GM12874 (cell line): Measurements from ENCODE around the gene USP13.
A peak's percentile ranks its signal among the peaks of the same experiment; 100 is the strongest.

Experiments
- TF ChIP-seq, protein P1 (sequence below): IDR thresholded peaks from 2 replicates; pipeline ENCODE4 v1.5.1; 2011; ENCODE audit warnings: low read depth, mild to moderate bottlenecking, control low read depth, low read length, moderate library complexity; ENCODE audit not compliant: insufficient read depth

The USP13 gene, protein sequence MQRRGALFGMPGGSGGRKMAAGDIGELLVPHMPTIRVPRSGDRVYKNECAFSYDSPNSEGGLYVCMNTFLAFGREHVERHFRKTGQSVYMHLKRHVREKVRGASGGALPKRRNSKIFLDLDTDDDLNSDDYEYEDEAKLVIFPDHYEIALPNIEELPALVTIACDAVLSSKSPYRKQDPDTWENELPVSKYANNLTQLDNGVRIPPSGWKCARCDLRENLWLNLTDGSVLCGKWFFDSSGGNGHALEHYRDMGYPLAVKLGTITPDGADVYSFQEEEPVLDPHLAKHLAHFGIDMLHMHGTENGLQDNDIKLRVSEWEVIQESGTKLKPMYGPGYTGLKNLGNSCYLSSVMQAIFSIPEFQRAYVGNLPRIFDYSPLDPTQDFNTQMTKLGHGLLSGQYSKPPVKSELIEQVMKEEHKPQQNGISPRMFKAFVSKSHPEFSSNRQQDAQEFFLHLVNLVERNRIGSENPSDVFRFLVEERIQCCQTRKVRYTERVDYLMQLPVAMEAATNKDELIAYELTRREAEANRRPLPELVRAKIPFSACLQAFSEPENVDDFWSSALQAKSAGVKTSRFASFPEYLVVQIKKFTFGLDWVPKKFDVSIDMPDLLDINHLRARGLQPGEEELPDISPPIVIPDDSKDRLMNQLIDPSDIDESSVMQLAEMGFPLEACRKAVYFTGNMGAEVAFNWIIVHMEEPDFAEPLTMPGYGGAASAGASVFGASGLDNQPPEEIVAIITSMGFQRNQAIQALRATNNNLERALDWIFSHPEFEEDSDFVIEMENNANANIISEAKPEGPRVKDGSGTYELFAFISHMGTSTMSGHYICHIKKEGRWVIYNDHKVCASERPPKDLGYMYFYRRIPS

DNA sequence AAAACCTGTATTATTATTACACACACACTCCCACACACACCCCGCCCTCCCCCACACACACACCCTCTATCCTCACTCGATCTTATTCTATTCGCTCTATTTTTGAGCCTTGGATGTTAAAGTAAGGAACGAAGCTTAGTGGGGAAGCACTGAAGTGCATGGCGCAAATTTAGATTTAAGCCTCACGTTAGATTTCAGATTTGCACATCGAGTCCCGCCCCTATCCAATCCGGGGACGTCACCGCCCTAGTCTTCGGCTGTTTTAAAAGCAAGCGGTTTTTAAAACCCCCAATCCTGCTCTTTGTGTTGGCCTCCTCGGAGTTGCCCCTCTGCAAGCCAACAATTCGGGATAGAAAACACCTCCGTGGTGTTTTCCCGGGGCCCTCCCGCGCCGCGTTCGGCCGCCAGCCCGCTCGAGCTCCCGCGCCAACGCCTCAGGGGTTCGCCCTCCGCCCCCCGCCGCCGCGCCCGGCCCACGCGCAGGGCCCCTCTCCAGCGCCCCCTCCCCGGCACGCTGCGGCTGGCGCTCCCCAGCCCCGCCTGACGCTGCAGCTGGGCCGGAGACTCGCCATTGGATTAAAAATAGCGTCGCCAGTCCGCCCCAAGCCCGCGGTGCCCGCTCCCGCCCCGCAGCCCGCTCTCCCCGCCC lies at the start of gene USP13:
USP13 (plus strand) TSS at position 594 of the 649 bp plus-strand sequence. CDS start 186 bp downstream, outside the sequence.
- TF ChIP-seq, protein P1, sequence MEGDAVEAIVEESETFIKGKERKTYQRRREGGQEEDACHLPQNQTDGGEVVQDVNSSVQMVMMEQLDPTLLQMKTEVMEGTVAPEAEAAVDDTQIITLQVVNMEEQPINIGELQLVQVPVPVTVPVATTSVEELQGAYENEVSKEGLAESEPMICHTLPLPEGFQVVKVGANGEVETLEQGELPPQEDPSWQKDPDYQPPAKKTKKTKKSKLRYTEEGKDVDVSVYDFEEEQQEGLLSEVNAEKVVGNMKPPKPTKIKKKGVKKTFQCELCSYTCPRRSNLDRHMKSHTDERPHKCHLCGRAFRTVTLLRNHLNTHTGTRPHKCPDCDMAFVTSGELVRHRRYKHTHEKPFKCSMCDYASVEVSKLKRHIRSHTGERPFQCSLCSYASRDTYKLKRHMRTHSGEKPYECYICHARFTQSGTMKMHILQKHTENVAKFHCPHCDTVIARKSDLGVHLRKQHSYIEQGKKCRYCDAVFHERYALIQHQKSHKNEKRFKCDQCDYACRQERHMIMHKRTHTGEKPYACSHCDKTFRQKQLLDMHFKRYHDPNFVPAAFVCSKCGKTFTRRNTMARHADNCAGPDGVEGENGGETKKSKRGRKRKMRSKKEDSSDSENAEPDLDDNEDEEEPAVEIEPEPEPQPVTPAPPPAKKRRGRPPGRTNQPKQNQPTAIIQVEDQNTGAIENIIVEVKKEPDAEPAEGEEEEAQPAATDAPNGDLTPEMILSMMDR, result peak; percentile 8; the same call in 1 of the 2 replicates

DNA sequence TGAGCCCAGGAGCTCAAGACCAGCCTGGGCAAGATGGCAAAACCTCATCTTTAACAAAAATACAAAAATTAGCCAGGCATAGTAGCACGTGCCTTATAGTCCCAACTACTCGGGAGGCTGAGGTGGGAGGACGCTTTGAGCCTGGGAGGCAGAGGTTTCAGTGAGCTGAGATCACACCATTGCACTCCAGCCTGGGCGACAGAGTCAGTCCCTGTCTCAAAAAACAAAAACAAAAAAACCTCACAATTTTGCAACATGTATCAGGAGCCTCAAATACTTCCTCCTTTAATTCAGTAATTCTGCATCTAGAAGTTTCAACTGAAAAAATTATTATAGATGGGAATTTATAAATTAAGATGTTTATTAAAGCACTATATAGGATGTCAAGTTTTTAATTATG lies 49.5 kb upstream of the USP13 start:
- TF ChIP-seq, protein P1, result no peak

DNA sequence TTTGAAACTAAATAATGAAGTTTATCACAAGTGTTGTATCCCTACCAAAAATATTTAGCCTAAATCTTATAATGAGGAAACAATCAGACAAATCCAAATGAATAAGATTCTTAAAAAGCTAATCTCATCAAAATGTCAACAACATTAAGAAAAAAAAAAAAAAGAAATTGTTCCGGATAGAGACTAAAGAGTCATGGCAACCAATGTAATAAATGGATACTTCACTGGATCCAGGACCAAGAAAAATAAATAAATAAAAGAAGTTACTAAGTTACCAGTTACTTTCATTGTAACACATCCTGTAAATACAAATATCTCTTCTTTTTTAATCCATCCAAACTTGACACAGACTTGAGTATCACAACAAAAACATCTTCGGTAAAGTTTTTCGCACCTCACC lies 49.0 kb upstream of the USP13 start:
- TF ChIP-seq, protein P1, result no peak

DNA sequence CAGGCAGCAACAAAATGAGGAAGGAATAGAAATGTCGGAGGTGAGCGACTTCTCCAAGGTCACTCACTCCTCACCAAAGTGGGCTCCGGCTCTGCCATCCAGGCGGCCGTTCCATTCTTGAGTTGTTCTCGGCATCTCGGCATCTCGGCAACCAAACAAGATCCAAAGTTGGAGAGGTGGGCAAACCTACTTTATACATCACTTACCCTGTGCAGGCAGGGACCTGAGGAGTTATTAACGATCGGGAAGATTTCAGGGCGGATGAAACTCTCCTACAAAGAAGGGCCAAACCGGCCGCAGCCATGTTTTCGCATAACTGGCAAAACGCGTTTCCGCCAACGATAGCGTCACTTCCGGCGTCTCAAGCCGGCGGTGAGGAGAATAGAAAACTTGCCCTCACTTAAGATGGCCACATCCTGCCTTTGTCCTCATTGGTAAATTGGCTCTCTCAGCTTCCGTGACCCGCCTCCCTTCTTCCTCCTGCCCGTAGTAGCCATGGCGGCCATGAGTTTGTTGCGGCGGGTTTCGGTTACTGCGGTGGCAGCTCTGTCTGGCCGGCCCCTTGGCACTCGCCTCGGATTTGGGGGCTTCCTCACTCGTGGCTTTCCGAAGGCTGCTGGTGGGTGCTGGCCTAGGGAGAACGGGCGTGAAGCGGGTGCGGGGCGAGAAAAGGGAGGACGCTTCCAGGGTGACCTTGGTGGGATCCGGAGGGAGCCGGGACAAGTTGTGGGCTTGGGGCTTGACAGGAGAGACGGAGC lies 48.3 kb upstream of the USP13 start, which contains the start of the genes MRPL47 and NDUFB5:
MRPL47 (minus strand) TSS at position 318 of the 758 bp plus-strand sequence; CDS start at position 304, 14 bp downstream.
NDUFB5 (plus strand) TSS at position 474 of the 758 bp plus-strand sequence; CDS start at position 496, 22 bp downstream.
- TF ChIP-seq, protein P1, result no peak

DNA sequence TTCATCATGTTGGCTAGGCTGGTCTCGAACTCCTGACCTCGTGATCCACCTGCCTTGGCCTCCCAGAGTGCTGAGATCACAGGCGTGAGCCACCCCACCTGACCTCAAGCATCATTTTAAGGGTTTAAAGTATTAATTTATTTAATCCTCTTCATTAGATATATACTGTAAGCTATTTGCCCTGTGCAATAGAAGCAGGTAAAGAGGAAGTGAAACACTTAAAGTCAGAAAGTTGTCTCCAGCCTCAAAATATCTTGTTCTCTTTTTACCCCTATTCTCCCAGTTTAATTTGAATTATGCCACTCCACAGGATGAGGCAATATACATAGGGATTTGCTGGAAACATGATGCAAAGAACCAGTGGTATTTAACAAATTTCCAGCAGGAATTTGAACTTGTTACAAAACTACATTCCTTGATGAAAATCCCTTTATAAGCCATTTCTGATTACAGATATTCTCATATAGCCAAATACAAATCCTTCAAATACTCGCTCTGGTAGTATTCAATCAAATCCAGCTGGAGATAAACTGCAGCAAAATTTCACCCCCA lies 46.2 kb upstream of the USP13 start:
- TF ChIP-seq, protein P1, result no peak

DNA sequence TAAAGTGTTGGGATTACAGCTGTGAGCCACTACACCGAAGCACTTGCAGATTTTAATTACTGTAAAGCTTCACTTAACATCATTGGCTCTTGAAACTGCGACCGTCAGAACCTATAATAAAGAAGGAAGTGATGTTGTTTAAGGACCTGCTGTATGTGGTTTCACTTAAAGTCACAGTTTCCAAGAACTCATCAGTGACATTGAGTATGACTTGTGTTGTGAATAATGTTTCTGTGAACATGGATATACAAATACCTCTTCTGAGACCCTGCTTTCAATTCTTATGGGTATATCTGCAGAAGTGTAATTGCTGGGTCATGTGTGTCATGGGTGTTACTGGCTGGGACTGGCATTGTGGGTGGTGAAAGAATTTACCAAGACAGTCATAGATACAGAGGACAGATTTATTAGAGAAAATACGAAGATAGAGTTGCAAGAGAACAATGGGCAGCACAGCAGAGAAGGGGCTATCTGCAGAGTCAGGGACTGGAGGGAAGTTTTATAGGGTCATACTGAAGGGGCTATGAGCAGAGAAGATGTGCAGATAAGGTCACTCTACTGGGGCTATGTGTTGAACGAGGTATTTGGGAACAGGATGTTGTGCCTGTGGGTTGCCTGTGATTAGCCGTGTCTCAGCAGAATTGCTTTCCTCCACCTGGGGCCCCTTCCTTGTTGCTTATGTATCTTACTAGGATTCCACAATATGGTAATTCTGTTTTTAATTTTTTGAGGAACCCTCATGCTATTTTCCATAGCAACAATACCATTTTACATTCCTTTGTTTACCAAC lies 43.7 kb upstream of the USP13 start:
- TF ChIP-seq, protein P1, result no peak
